GM19372 (cell line): ENCODE measurements around the gene PABPN1L.

Experiments used
- ATAC-seq: cut with Tn5 transposase; IDR thresholded peaks from one replicate; pipeline ENCODE4 v1.9.1; 2021; ENCODE audit warnings: mild to moderate bottlenecking, low read depth, moderate library complexity; ENCODE audit not compliant: unreplicated experiment

The PABPN1L gene

DNA sequence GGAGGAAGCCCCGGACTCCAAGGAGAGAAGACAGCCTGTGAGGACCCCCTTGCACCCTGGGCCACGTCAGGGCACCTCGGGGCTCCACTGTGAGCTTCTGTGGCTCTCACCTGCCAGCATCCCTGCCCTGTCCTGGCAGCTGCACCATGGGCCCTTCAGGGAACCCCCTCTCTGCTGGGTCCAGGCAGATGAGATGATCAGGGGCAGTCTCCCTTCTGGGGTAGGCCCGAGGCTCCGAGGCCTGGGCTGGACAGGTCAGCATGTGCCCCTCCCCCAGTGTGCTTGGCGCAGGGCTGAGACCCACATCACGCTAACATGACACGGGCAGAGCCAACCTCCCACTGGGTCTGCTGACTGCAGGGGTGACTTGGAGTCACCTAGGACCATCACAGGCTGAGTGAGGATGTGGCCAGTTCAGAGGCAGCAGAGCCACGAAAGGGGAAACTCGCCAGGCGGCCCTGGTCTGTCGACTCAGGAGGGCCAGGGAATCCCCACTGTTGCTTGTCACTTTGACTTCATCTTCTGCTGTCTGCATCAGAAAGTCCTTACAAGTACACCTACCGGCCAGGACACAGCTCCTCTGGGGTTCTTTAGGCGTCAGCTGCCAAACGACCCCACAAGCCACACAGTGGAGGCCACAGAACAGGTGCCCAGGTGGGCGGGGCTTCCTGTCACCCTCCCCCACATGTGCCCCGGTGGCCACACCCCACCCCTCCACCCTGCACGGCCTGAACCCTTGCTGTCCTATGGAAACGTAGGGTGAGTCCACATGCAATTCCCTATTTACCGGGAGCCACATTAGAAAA lies 12.0 kb downstream of the PABPN1L start:
- no peak for ATAC-seq

DNA sequence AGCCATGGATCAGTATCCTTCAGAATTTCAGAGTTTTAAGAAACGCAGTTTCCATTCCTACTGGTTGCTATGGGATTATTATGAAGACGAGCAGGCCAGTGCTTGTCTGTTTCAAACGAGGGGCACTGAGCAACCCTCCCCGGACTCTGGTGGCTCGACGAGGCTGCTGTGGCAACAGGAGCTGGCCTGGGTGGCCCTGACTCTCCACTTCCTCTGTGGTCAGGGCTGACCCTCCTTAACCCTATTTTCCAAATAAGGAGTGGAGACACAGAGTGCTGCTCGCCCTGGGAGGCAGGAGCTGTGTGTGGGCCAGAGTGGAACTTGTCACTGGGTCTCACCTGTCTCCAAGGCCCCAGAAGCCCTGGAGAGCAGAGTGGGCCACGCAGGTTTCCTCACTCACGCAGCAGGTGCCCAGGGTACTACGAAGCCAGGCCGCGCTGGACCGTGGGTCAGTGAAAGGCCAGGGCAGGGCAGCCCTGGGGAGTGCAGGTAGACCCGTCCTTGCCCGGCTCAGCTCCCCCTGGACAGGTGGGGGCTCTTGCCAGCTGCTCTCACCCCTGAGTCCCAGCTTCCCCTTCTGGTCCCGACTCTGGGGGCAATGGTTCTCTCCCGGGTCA lies 13.0 kb downstream of the PABPN1L start:
- ATAC-seq: no peak

GRCh38 chr16:88851616-88852015 lies 14.8 kb downstream of the PABPN1L start:
- ATAC-seq: no peak

GRCh38 chr16:88850531-88851199 lies 15.8 kb downstream of the PABPN1L start:
- ATAC-seq: no peak

DNA sequence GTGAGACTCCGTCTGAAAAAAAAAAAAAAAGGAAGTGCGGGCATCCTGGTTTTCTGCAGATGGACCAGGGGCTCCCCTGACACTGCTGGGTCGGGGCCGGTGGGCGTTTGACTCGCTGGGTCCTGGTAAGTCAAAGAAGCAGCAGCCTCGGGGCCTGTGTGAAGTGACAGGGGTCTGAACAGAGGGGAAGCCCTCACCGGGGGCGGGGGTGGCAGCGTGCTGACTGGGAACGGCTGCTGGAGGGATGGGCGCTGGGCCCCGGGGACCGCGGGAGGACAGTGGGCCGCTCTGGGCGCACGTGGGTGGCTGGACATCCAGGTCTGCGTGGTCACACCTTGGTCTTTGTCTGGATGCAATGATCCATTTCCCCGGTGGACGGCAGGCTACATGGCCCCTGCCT lies 17.9 kb downstream of the PABPN1L start:
- ATAC-seq: no peak

- no peak for ATAC-seq
Observed at GRCh38 chr16:88847654-88848053, 18.8 kb downstream of the PABPN1L start.

GRCh38 chr16:88846088-88846487 lies 20.4 kb downstream of the PABPN1L start:
- ATAC-seq: no peak

- ATAC-seq: no peak
Observed at GRCh38 chr16:88844419-88845036, 21.9 kb downstream of the PABPN1L start.

DNA sequence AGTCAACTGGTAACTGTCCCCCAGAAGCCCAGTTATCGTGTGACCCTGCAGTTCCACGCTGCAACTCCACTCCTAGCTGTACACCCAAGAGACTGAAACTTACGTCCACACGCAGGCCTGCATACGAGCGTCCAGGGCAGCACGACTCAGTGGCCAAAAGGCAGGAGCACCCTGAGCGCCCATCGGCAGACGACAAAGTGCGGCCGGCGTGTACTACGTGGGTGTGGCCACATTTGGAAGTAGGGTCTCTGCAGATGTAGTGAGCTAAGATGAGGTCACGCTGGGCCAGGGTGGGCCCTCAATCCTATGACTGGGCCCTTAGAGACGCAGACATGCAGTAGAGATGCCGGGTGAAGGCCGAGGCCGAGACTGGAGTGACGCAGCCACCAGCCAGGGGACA lies 23.2 kb downstream of the PABPN1L start:
- ATAC-seq: no peak

DNA sequence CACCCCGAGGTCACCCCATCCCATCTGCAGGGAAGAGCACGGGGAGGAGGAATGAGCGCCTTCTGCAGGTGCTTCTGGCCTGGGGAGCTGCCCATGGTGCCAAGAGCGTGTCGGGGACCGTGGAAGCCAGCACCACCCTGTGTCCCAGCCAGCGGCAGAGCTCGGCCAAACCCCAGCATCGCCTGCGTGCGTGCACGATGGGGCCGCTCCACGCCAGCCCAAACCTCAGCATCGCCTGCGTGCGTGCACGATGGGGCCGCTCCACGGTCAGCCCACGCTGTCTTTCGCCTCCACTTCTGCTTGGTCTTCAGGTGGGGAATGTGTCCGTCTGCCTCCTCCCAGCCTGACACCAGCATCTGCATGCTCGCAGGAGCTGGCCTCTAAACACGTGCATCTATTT lies 23.7 kb downstream of the PABPN1L start:
- ATAC-seq: no peak

- no peak for ATAC-seq
Observed at GRCh38 chr16:88842308-88842756, 24.1 kb downstream of the PABPN1L start.

GRCh38 chr16:88841521-88842307 lies 24.7 kb downstream of the PABPN1L start:
- ATAC-seq: no peak

GRCh38 chr16:88840600-88841215 lies 25.8 kb downstream of the PABPN1L start:
- ATAC-seq: no peak

DNA sequence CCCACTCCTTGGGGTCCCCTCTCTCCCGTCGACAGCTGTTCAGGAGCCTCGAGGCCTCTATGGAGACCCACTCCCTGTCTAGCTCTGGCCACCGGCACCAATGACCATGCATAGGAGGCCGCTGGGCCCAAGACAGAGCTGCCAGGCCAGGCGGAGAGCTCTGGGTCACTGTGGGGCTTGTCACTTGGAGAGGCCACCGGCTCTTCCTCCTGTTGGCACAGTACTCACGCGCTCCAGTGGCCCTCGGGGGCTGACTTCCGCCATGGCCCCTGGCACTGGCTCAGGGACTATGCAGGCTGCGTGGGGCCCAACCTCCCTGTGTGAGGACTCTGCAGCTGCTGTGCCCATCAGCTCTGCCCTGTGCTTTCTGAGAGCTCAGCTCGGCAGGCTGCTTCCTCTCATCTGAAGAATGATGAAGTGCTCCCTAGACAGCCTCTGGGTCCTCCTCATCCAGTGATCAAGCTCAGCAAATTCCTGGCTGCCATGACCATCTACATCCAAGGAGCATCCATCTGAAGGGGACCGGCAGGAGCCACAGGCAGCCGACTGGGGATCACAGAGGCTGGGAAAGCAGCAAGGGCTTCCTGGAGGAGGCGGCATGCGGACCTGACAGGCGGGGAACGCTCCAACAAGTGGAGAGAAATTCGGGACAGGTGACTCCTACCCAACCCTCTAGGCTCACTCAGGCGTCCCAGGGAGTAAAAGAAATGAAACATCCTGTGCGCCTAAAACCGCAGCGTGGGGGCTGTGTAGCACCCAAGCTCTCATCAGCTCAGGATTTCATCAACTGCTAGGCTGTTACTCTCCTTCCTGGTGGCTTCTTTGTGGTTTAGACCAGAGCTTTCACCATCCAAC lies 26.5 kb downstream of the PABPN1L start:
- ATAC-seq: no peak

DNA sequence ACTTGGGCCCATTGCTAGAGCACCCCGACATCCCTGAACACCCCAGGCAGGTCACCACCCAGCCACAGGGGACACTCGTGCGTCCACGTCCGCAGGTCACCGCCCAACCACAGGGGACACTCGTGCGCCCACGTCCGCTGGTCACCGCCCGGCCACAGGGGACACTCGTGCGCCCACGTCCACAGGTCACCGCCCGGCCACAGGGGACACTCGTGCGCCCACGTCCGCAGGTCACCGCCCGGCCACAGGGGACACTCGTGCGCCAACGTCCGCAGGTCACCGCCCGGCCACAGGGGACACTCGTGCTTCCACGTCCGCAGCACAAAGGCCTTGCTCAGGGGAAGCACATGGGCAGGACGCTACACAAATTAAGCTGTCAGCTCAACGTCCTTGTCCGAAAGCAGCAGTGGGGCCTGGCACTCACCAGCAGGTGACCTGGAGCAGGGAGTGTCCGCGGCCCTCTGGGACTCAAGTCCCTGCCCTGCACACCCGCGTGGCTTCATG lies 27.4 kb downstream of the PABPN1L start:
- no peak for ATAC-seq

GRCh38 chr16:88838566-88838965 lies 27.9 kb downstream of the PABPN1L start:
- no peak for ATAC-seq

GRCh38 chr16:88837806-88838205 lies 28.7 kb downstream of the PABPN1L start:
- ATAC-seq: no peak

DNA sequence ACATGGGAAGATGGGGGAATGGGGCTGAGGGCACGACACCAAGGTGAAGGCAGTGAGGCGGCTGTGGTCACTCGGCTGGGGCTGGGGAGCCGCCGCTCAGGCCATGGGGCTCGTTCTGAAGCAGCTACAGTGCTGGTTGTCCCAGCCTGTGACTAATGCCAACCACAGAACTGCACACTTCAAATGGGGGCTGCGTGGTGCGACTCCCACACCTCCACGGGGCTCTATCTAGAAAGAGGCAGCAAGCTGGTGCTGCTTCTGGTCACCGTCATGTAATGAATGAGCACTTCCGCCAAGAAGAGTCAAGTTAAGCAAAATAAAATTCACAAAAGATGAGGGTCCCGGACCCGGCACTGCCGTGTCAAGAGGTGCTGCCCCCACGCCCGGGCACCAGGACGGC lies 29.7 kb downstream of the PABPN1L start:
- ATAC-seq: no peak

- no peak for ATAC-seq
Observed at GRCh38 chr16:88835818-88836217, 30.6 kb downstream of the PABPN1L start.
